ENCODE data around the gene GMPR.

Gene GMPR

GRCh38 chr6:16274885-16275589 lies 36.6 kb downstream of the GMPR start:
- Histone ChIP-seq H3K4me1 (ENCODE audit: insufficient read depth, low read length) (peaks cover 16% of the 10 kb centered on the region), H3K36me3 (ENCODE audit: insufficient read depth, low read length) (no peaks in the 10 kb centered on the region), H3K27me3 (ENCODE audit: insufficient read depth, low read length) (no peaks in the 10 kb centered on the region), H3K4me3 (ENCODE audit: low read length) (no peak overlapping the region), H2AFZ (ENCODE audit: low read depth, low read length) (no peak overlapping the region), H3K9me3 (ENCODE audit: low read length) (no peaks in the 10 kb centered on the region)

GRCh38 chr6:16277101-16277981 lies 39.0 kb downstream of the GMPR start:
- Histone ChIP-seq H2AFZ (ENCODE audit: low read depth, low read length) (no peak overlapping the region), H3K4me1 (ENCODE audit: insufficient read depth, low read length) (peaks cover 16% of the 10 kb centered on the region), H3K27me3 (ENCODE audit: insufficient read depth, low read length) (no peaks in the 10 kb centered on the region), H3K36me3 (ENCODE audit: insufficient read depth, low read length) (no peaks in the 10 kb centered on the region), H3K4me3 (ENCODE audit: low read length) (no peak overlapping the region), H3K9me3 (ENCODE audit: low read length) (no peaks in the 10 kb centered on the region)

GRCh38 chr6:16278048-16278724 lies 39.8 kb downstream of the GMPR start:
- Histone ChIP-seq H3K36me3 (ENCODE audit: insufficient read depth, low read length) (no peaks in the 10 kb centered on the region), H2AFZ (ENCODE audit: low read depth, low read length) (no peak overlapping the region), H3K9me3 (ENCODE audit: low read length) (no peaks in the 10 kb centered on the region), H3K4me1 (ENCODE audit: insufficient read depth, low read length) (peaks cover 16% of the 10 kb centered on the region), H3K27me3 (ENCODE audit: insufficient read depth, low read length) (no peaks in the 10 kb centered on the region), H3K4me3 (ENCODE audit: low read length) (no peak overlapping the region)

GRCh38 chr6:16278750-16279149 lies 40.4 kb downstream of the GMPR start:
- Histone ChIP-seq H3K27me3 (ENCODE audit: insufficient read depth, low read length) (no peaks in the 10 kb centered on the region), H3K4me1 (ENCODE audit: insufficient read depth, low read length) (peaks cover 16% of the 10 kb centered on the region), H3K9me3 (ENCODE audit: low read length) (no peaks in the 10 kb centered on the region), H3K36me3 (ENCODE audit: insufficient read depth, low read length) (no peaks in the 10 kb centered on the region), H3K4me3 (ENCODE audit: low read length) (no peak overlapping the region), H2AFZ (ENCODE audit: low read depth, low read length) (no peak overlapping the region)

GRCh38 chr6:16279243-16279642 lies 40.9 kb downstream of the GMPR start:
- H3K4me3 ChIP-seq (ENCODE audit: low read length), result no peak overlapping the region
- H3K4me1 ChIP-seq (ENCODE audit: insufficient read depth, low read length), result peaks cover 16% of the 10 kb centered on the region
- H3K9me3 ChIP-seq (ENCODE audit: low read length), result no peaks in the 10 kb centered on the region
- no peak overlapping the region for H2AFZ ChIP-seq (ENCODE audit: low read depth, low read length)
- no peaks in the 10 kb centered on the region for H3K27me3 ChIP-seq (ENCODE audit: insufficient read depth, low read length)
- H3K36me3 ChIP-seq (ENCODE audit: insufficient read depth, low read length), result no peaks in the 10 kb centered on the region

GRCh38 chr6:16282370-16282769 lies 44.0 kb downstream of the GMPR start:
- H3K27me3 ChIP-seq (ENCODE audit: insufficient read depth, low read length), result no peaks in the 10 kb centered on the region
- H3K4me1 ChIP-seq (ENCODE audit: insufficient read depth, low read length), result peaks cover 9% of the 10 kb centered on the region
- H3K4me3 ChIP-seq (ENCODE audit: low read length), result no peak overlapping the region
- H2AFZ ChIP-seq (ENCODE audit: low read depth, low read length), result no peak overlapping the region
- H3K9me3 ChIP-seq (ENCODE audit: low read length), result no peaks in the 10 kb centered on the region
- no peaks in the 10 kb centered on the region for H3K36me3 ChIP-seq (ENCODE audit: insufficient read depth, low read length)

- Histone ChIP-seq H3K4me3 (ENCODE audit: low read length) (no peak overlapping the region), H3K27me3 (ENCODE audit: insufficient read depth, low read length) (no peaks in the 10 kb centered on the region), H3K9me3 (ENCODE audit: low read length) (no peaks in the 10 kb centered on the region), H3K36me3 (ENCODE audit: insufficient read depth, low read length) (no peaks in the 10 kb centered on the region), H2AFZ (ENCODE audit: low read depth, low read length) (no peak overlapping the region), H3K4me1 (ENCODE audit: insufficient read depth, low read length) (no peaks in the 10 kb centered on the region)
These were observed 46.1 kb downstream of the GMPR start for GRCh38 chr6:16284472-16284871.

- H2AFZ ChIP-seq (ENCODE audit: low read depth, low read length), result no peak overlapping the region
These were observed 47.2 kb downstream of the GMPR start for GRCh38 chr6:16285467-16286150.

GRCh38 chr6:16286151-16286522 lies 47.8 kb downstream of the GMPR start:
- Histone ChIP-seq H2AFZ (ENCODE audit: low read depth, low read length) (no peak overlapping the region), H3K36me3 (ENCODE audit: insufficient read depth, low read length) (no peaks in the 10 kb centered on the region)

More at GRCh38 chr6:16285467-16286150, 47.2 kb downstream of the GMPR start:
- no peaks in the 10 kb centered on the region for H3K27me3 ChIP-seq (ENCODE audit: insufficient read depth, low read length)
- no peak overlapping the region for H3K4me3 ChIP-seq (ENCODE audit: low read length)
- no peaks in the 10 kb centered on the region for H3K36me3 ChIP-seq (ENCODE audit: insufficient read depth, low read length)
- no peaks in the 10 kb centered on the region for H3K9me3 ChIP-seq (ENCODE audit: low read length)
- no peaks in the 10 kb centered on the region for H3K4me1 ChIP-seq (ENCODE audit: insufficient read depth, low read length)

GRCh38 chr6:16288163-16288562 lies 49.8 kb downstream of the GMPR start:
- Histone ChIP-seq H2AFZ (ENCODE audit: low read depth, low read length) (no peak overlapping the region), H3K36me3 (ENCODE audit: insufficient read depth, low read length) (no peaks in the 10 kb centered on the region), H3K27me3 (ENCODE audit: insufficient read depth, low read length) (no peaks in the 10 kb centered on the region)

More at GRCh38 chr6:16286151-16286522, 47.8 kb downstream of the GMPR start:
- H3K27me3 ChIP-seq (ENCODE audit: insufficient read depth, low read length), result no peaks in the 10 kb centered on the region
- H3K9me3 ChIP-seq (ENCODE audit: low read length), result no peaks in the 10 kb centered on the region
- H3K4me3 ChIP-seq (ENCODE audit: low read length), result no peak overlapping the region
- no peaks in the 10 kb centered on the region for H3K4me1 ChIP-seq (ENCODE audit: insufficient read depth, low read length)

GRCh38 chr6:16291739-16292138 lies 53.4 kb downstream of the GMPR start:
- Histone ChIP-seq H3K4me3 (ENCODE audit: low read length) (no peak overlapping the region), H3K4me1 (ENCODE audit: insufficient read depth, low read length) (peaks cover 4% of the 10 kb centered on the region), H2AFZ (ENCODE audit: low read depth, low read length) (no peak overlapping the region), H3K27me3 (ENCODE audit: insufficient read depth, low read length) (no peaks in the 10 kb centered on the region), H3K36me3 (ENCODE audit: insufficient read depth, low read length) (no peaks in the 10 kb centered on the region), H3K9me3 (ENCODE audit: low read length) (no peaks in the 10 kb centered on the region)

More at GRCh38 chr6:16288163-16288562, 49.8 kb downstream of the GMPR start:
- Histone ChIP-seq H3K4me3 (ENCODE audit: low read length) (no peak overlapping the region), H3K4me1 (ENCODE audit: insufficient read depth, low read length) (no peaks in the 10 kb centered on the region), H3K9me3 (ENCODE audit: low read length) (no peaks in the 10 kb centered on the region)

- Histone ChIP-seq H3K4me3 (ENCODE audit: low read length) (no peak overlapping the region), H3K27me3 (ENCODE audit: insufficient read depth, low read length) (no peaks in the 10 kb centered on the region), H3K36me3 (ENCODE audit: insufficient read depth, low read length) (no peaks in the 10 kb centered on the region), H2AFZ (ENCODE audit: low read depth, low read length) (no peak overlapping the region), H3K9me3 (ENCODE audit: low read length) (no peaks in the 10 kb centered on the region), H3K4me1 (ENCODE audit: insufficient read depth, low read length) (peaks cover 4% of the 10 kb centered on the region)
These were observed 54.0 kb downstream of the GMPR start for GRCh38 chr6:16292432-16292831.

All from neuron (in vitro differentiated cells).